GM19397 (cell line): ENCODE measurements around the gene PCCB.
"Not testable (repeated sequence)": the region's sequence is repeated elsewhere in the genome, so short reads cannot be mapped to it uniquely, and the experiment has no call there.

Experiments
- ATAC-seq: cut with Tn5 transposase; IDR thresholded peaks from one replicate; pipeline ENCODE4 v1.9.1; 2021; ENCODE audit warnings: mild to moderate bottlenecking, moderate library complexity; ENCODE audit not compliant: unreplicated experiment

PCCB gene

DNA sequence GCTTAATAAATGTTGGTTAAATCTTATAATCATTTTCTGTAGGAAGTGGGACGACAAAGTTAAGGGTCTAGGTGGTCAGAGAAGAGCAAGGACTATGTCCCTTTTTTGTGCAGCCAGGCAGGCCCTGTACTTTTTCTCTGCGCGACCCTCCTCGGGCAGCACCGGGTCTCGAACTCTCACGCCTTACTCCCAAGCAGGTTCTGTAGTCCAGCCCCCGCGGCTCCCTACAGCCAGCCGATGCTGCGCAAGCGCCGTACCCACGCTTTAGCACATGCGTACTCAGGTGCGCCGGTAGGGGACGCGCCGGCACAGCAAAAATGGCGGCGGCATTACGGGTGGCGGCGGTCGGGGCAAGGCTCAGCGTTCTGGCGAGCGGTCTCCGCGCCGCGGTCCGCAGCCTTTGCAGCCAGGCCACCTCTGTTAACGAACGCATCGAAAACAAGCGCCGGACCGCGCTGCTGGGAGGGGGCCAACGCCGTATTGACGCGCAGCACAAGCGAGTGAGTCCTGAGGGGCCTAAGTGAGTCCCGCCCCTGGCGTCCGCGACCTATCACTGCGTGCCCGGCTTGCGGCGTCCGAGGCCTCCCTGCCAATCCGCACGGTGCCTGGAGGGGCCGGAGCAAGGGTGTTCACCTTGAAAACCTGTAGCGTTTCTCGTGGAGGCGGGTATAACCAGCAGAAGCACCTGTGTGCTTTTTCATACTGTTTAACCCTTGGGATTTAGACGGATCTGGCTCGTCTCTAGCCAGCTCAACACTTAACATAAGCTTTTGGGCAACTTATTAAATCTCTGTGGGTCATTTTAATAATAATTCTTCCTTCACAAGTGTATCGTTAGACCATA, at the start of gene PCCB:
Gene PCCB, plus strand, starts transcription at position 282 of the 844 bp plus-strand sequence. Its CDS starts 36 bp downstream, at position 318.
- ATAC-seq: peak; percentile 98

DNA sequence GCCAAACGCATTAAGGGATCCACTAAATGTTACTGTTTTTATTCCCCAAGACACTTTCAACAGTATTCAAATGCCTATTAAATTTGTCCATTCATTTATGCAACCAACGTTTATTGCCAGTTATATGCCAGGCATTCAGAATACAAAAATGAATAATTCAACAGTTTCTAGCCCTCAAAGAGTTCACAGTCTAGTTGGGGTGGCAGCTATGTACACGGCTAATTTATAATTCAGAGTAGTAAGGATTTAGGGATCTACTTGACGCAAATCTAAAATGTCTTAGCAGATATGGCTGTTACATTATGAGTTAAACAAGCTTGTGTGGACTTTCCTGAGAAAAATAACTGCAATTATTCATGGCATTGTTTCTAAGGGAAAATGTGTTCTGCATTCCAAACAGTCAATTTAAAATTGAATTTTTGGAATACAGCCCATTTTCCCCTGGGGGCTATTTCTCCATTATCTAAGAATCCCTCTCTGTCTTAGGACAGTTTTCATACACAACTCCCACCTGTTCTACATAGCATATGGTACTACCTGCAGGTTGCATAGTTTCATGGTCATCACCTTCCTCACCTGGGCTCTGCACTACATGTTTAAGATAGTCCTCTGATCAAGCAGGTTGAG, 42.5 kb upstream of the PCCB start:
- no peak for ATAC-seq

DNA sequence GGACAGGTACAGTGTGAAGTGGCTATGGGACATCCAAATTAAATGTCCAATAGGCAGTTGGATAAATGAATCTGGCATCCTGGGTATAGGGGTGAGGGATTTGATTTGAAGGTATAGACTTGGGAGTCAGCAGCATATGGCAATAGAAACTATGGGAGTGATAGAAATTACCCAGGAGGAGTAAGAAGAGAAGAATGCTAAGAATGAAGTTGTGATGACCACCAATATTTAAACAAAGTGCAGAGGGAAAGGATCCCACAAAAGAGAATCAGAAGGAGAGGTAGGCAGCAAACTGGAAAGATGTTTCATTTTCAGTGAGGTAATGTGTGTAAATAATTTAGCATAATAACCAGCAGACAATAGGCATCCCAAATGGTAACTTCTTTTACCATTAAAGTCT, 40.2 kb upstream of the PCCB start:
- ATAC-seq: no peak

DNA sequence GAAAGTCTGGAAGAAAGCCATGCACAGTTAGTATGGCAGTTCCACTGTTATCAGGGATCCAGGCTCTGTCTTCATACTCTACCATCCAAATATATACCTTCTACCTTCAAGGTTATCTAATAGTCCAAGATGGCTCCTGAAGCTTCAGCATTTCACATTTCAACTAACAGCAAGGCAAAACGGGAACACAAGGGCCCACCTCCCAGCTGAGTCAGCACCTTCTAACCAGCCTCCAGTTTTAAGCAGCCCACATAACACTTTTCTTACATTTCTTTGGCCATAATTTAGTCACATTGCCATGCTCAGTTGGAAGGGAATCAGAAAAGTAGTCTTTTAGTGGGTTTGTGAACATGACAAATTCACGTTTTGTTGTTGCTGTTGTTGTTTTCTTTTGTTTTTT, 38.6 kb upstream of the PCCB start:
- ATAC-seq: no peak

DNA sequence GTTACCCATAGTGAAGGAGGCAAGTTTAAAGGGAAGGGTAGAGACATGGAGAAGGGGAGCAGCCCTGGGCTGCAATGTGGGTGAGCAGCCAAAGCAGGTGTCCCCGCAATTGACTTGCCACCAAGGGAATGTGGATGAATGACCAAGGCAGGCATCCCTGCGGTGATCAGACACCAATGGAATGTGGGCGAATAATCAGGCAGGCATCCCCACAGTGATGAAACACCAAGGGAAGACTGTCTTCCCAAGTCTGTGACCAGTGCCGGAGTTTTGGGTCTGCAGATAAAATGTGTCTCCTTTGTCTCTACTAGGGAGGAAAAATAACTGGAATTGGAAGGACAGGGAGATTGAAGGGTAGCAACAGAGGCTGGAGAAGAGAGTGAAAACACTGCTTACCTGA, 27.4 kb upstream of the PCCB start:
- ATAC-seq: not testable (repeated sequence)

DNA sequence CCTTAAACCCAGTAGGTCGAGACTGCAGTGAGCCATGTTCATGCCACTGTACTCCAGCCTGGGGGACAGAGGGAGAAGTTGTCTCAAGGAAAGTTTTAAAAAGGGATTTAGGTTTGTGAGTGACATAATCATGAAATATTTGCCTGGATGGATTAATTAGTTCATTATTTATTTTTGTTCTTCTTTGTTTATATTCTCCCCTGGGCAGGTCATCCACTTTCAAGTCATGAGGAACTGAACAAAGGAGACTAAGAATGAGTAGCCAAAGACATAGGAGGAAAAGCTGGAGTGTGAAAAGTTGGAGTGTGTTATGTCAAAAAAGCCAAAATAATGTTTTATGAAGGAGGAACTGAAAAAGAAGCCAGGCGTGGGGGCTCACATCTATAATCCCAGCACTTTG, 17.7 kb upstream of the PCCB start:
- no peak for ATAC-seq

DNA sequence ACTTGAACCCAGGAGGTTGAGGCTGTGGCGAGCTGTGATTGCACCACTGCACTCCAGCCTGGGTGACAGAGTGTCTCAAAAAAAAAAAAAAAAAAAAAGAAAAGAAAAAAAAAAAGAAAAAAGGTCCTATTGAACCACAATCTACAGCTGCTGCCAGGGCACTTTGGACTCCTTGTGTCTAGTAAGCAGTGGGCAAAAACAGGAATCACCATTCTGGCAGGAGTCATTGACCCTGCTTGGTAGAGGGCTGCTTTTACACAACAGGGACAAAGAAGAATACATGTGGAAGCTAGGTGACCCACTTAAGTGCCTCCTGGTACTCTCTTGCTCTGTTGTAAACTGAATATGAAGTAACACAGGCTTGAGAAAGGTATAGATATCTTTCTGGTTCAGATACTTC, 14.6 kb upstream of the PCCB start:
- ATAC-seq: no peak

DNA sequence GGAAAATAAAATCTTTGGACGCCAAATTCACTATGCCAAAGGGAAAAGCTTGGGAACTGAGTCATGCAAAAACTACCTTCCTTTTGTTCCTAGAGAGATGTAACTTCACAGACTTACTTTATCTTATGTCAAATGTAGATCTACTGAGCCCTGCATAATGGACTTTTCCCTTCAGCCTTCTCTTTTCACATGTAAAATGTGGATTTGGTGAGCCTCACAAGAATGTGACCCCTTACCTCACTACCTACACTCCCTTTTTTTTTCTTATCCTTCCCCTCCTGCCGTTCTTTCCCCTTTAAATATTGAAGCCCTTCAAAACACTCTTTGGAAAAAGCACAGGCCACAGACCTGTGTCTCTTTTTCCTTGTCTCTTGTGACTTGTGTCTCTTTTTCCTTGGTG, 14.0 kb upstream of the PCCB start:
- ATAC-seq: no peak

DNA sequence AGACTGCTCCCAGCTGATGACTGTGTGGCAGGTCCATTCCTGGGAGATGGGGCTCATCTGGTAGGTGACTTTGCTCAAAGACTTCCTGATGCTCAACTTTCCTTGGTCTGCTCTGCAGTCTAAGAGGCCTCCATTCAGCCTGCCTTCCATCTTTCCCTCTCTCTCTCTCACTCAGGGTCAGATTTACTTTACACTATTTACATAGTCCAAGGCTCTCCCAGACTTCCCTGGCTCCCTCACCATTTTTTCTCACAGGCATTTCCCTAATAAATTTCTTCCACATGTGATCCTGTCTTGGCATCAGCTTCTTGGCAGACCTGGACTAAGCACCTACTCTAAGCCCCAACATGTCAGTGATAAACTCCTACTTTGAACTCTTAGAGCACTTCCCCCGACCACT, 13.0 kb upstream of the PCCB start:
- ATAC-seq: no peak

DNA sequence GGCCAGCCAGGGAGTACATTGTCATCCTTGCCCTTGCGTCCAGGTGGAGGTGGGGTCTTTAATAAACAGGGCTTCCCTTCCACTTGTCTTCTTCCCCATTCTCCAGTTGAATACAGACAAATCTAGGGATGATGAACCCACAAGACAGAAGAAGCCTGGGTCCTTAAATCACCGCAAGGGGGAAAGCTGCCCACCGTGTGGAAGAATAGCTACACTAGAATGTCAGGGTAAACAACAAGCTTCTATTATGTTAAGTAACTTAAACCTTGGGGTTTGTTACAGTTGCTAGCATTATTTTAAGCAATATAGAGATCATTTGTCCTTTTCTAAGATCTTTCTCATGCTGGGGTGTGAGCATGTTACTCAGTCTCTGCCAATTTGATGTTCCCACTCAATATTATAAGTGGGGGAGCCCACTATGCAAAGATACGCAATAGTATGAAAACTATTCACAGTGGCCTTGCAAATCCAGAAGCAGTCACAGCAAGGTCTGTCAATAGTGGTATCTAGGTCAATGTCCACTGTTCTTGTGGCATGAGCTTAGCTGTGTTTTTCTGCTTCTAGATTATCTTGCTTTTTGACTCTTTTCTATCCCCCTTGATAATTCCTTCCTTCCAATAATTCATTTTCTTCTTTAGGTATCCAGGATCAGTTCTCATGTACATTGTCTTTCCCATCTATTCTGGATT, 12.0 kb upstream of the PCCB start:
- no peak for ATAC-seq

DNA sequence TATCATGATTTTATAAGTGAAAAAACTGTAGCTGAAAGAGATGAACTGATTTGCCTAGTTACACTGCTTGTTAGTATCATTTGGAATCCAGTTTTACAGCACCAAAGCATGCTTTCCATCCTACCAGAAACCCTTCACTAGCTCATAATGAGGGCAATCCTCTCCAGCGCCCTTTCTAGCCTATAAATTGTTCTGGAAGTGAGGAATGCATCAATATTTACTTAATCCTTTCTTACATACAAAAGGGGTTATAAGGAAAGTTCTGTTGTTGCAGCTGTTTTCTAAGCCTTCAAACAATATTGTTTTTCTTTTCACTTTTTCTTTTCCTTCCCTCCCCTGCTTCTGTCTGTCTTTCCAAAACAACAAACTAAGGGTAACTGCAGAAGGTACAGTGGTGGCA, 11.0 kb upstream of the PCCB start:
- no peak for ATAC-seq

DNA sequence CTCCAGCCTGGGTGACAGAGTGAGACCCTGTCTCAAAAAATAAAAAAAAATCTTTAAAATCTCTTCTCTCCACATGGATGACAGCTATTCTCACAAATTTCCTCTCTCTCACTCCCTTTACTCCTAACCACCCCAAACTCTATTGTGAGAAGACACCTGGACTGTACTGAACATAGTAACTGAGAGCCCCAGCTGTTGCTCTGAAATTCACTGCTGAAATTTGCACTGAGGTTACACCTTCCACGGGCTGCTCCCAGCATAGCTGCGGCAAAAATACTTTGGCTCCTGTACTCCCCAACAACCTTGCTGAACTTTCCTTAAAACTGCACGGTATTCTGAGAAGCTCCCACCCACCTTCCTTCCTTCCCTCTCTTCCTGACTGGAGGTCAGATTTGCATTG, 4.4 kb upstream of the PCCB start:
- no peak for ATAC-seq

DNA sequence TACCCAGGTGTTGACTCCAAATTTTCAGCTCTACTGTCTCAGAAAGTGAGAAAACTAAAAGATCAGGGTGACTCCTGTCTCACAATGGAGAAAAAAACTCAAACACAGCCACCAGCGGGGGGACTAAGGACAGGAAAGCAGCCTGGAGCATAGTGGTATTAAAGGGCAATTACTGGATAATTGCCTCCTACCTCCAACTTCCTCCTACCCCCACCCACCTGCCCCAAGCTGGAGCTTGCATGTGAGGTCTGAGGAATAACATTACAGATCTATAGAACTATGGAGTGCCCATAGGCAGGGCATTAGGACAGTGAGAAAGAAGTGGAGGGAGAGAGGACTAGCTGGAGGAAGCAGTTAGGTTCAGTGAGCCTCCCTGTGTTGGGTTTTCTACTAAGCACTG, 2.7 kb upstream of the PCCB start:
- ATAC-seq: no peak

DNA sequence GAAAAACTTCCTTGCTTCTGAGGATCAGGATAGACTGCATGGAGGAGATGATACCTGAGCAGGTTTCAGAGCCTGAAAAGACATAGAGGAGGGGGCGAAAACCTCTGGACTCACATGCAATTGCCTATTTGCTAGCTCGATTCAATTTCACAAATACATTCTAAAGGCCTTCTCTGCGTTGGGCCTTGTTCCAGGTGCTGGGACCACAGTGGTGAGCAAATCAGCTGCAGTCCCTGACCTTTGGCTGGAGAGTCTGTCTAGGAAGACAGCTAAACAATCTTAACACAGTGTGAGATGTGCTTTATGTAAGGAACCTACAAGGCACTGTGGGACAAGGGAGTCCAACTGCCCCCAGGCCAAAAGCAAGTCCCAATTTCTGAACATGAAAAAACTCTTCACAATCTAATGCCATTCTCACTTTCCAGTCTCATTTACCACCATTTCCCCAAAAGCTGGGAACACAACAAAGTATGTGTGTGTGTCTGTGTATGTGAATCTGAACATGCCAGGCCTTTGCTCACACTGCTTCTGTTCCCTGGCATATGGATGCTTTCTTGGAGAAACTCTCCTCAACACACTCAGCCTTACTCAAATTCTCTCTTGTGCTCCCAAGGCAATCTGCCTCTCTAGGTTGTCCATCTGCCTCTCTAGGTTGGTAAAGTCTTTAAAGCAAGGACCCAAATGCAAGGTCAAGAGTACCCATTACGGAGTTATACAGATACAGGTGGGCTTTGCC, 2.1 kb upstream of the PCCB start:
- no peak for ATAC-seq

DNA sequence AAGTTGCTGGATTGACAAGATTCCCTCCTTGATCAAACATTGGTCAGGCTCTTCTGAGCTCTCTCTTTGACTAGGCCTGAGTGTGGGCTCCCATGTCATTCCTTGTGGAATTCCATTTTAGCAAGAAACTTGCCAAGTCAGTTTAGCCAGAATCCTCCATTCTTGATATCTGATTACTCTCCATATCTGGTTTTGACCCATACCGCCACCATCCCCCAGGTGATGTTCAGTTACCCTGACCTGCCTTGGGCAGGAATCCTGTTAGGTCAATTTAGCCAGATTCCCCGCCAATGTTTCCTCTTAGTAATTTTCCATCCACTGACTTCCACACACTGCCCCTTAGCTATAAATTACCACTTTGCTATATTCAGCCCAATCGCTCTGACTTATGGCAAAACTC, 1.0 kb upstream of the PCCB start:
- no peak for ATAC-seq

DNA sequence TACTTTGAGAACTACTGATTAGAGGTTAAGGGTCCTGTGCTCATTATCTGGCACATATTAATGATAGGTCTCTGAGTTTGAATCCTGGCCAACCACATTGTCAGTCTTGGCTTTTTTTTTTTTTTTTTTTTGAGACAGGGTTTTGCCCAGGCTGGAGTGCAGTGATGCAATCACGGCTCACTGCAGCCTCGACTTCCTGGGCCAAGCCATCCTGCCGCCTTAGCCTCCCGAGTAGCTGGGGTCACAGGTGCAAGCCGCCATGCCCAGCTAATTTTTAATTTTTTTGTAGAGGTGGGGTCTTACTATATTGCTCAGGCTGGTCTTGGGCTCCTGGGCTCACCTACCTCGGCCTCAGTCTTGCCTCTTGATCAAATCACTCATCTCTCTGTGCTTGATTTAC, 547 bp upstream of the PCCB start:
- ATAC-seq: no peak

DNA sequence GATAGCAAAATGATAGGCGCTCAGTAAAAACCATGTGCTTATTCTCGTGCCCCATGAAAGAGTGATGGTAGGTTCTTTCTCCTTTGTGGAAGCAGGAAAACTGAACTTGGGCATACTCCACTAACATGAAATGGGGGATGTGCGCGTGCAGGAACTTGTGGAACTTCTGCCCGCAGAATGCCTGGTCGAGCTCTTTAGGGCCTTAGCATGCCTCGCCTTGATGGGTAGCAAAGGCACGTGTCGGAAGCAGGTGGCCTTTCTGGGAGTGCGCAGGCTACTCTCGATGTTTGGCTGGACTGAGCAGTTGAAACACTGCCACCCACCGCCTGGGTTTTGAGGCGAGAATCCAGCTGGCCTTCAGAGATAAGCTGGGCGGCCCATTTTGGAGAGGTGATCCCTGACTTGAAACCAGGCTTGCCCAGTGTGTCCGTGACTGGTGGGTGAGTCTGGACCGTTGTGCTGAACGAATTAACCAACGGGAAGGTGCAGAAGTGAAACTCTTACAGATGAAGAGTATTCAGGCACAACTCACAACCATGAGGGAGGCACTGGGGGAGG, 842 bp downstream of the PCCB start:
- peak; percentile 21 for ATAC-seq

DNA sequence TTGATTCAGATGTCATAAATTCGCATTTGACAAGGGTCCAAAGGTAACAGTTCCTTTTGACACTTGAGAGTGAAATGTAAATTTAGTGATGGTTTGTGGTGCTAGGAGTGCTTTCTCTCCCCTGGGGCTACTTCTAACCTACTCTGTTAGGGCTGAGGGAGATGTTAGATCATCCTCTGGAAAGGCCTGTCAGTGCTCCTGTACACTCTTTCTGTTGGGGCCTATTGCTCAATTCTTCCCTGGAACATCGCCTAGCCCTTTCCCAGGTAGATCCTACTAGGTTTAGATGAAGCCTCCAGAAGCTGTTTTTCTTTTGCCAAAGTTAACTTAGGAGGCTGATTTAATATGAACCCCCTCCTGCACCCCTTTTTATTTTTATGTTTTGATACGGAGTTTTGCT, 1.4 kb downstream of the PCCB start:
- no peak for ATAC-seq

DNA sequence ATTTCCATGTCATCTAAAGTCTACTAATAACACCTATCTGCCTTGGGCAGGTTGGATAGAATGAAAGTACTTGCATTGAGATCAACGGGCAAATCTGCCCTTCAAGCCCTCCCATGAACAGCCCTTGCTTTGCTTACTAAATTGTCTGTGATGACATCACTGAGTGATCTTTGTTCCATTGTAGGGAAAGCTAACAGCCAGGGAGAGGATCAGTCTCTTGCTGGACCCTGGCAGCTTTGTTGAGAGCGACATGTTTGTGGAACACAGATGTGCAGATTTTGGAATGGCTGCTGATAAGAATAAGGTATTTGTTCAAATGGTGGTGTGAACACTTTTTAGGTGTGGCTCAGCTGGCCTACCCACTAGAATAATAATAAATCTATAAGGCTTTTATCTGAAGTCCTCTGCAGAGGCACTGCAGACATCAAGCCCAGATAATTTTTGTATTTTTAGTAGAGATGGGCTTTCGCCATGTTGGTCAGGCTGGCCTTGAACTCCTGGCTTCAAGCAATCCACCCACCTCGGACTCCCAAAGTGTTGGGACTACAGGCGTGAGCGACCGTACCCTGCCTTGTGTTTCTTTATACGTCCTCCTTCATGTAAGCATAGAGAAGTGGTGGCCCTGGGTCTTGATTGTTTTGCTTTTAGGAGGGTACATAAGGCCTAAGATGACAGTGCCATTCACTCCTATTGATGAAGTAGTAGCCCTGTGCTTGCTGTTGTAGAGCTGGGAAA, 5.7 kb downstream of the PCCB start:
- ATAC-seq: no peak

DNA sequence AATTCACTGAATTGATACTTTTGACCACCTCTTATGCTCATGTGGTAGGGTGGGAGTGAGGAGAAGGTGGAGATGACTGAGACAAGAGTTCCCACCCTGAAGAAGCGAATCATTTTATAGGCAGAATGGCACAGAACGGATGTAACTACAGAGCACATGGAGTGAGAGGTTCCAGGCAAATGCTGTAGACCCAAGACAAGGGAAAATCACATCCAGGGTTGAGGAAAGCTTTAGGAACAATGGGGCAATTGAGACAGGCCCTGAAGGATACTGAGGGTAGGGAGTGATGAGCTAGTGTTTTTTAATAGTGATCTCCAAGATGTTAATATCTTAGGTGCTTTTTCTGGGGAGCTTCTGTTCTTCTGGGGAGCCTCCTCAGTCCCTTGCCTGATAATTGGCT, 8.1 kb downstream of the PCCB start:
- no peak for ATAC-seq
